DOHH2 (cell line): Measurements from ENCODE around the gene FIGNL2.

Experiments used
- EZH2phosphoT487 ChIP-seq: fragments of 200-600 bp; sonication (generic); IDR thresholded peaks from 2 replicates; pipeline ENCODE4 v1.6.1; 2017; ENCODE audit warnings: borderline replicate concordance, mild to moderate bottlenecking, antibody characterized with exemption, low read length, moderate library complexity, mixed read lengths
- TF ChIP-seq, protein P1 (sequence below): fragments of 200-600 bp; sonication (generic); IDR thresholded peaks from one replicate; pipeline ENCODE4 v1.5.1; 2014; ENCODE audit warnings: antibody characterized with exemption, mild to moderate bottlenecking, low read depth, low read length; ENCODE audit not compliant: poor library complexity, severe bottlenecking

GRCh38 chr12:51832354-51833107, 16.0 kb downstream of the FIGNL2 start:
- TF ChIP-seq, protein P1, sequence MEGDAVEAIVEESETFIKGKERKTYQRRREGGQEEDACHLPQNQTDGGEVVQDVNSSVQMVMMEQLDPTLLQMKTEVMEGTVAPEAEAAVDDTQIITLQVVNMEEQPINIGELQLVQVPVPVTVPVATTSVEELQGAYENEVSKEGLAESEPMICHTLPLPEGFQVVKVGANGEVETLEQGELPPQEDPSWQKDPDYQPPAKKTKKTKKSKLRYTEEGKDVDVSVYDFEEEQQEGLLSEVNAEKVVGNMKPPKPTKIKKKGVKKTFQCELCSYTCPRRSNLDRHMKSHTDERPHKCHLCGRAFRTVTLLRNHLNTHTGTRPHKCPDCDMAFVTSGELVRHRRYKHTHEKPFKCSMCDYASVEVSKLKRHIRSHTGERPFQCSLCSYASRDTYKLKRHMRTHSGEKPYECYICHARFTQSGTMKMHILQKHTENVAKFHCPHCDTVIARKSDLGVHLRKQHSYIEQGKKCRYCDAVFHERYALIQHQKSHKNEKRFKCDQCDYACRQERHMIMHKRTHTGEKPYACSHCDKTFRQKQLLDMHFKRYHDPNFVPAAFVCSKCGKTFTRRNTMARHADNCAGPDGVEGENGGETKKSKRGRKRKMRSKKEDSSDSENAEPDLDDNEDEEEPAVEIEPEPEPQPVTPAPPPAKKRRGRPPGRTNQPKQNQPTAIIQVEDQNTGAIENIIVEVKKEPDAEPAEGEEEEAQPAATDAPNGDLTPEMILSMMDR, result no peak
- TF ChIP-seq EZH2phosphoT487, result no peak
